M059J (cell line): ENCODE results near the gene MYO5C. TPM values are rescaled to one million over a fixed set of nuclear protein-coding genes. Genes with fewer than 3 reads are reported as not detected.
"Not testable (repeated sequence)": the region's sequence is repeated elsewhere in the genome, so short reads cannot be mapped to it uniquely, and the experiment has no call there.

Source experiments
- DNase-seq: peaks from one replicate; pipeline ENCODE4 v3.0.0-alpha.2; 2012; ENCODE audit warnings: low read depth
- total RNA-seq: library from RNA; depleted of rRNA; stranded (reverse); fragments of >200 nt; shearing (Covaris generic); gene quantifications from 2 replicates; pipeline ENCODE4 v1.2.3, GENCODE V29; 2014

The MYO5C gene
- total RNA-seq, 1 experiment from 2014 or later, result 6.4 TPM

GRCh38 chr15:52171807-52172206, 123.8 kb downstream of the MYO5C start:
- DNase-seq, result no peak

- no peak for DNase-seq
Observed at GRCh38 chr15:52171386-52171785, 124.2 kb downstream of the MYO5C start.

GRCh38 chr15:52170199-52170598, 125.4 kb downstream of the MYO5C start:
- DNase-seq, result not testable (repeated sequence)

GRCh38 chr15:52165494-52166131, 130.0 kb downstream of the MYO5C start:
- DNase-seq, result not testable (repeated sequence)

- no peak for DNase-seq
Observed at GRCh38 chr15:52164631-52165265, 130.9 kb downstream of the MYO5C start.

GRCh38 chr15:52163321-52164190, 132.0 kb downstream of the MYO5C start:
- DNase-seq, result no peak

- DNase-seq, result no peak
Observed at GRCh38 chr15:52162876-52163275, 132.7 kb downstream of the MYO5C start.

GRCh38 chr15:52162260-52162659, 133.3 kb downstream of the MYO5C start:
- no peak for DNase-seq

GRCh38 chr15:52161406-52161966, 134.1 kb downstream of the MYO5C start:
- no peak for DNase-seq

- no peak for DNase-seq
Observed at GRCh38 chr15:52159645-52160044, 136.0 kb downstream of the MYO5C start.

GRCh38 chr15:52158084-52158765, 137.4 kb downstream of the MYO5C start:
- no peak for DNase-seq

GRCh38 chr15:52155878-52156277, 139.7 kb downstream of the MYO5C start:
- no peak for DNase-seq

- no peak for DNase-seq
Observed at GRCh38 chr15:52154896-52155865, 140.4 kb downstream of the MYO5C start.

- no peak for DNase-seq
Observed at GRCh38 chr15:52153900-52154895, 141.4 kb downstream of the MYO5C start.

GRCh38 chr15:52151353-52151752, 144.3 kb downstream of the MYO5C start:
- DNase-seq, result no peak

GRCh38 chr15:52150871-52151270, 144.7 kb downstream of the MYO5C start:
- no peak for DNase-seq

GRCh38 chr15:52150043-52150825, 145.4 kb downstream of the MYO5C start:
- DNase-seq, result no peak

GRCh38 chr15:52148403-52148802, 147.2 kb downstream of the MYO5C start:
- no peak for DNase-seq
